ENCODE measurements around the gene CD82.

- TF ChIP-seq CTCF (conservative IDR thresholded peaks at IDR 0.05): no peak
- no peak for TF ChIP-seq EZH2 (IDR thresholded peaks at IDR 0.05; ENCODE audit: low read depth)
These were observed 5.1 kb downstream of the CD82 start for GRCh38 chr11:44570411-44571155.
